ENCODE results near the gene PATE2. TPM values are rescaled to one million over a fixed set of nuclear protein-coding genes. Genes with fewer than 3 reads are reported as not detected.

PATE2 gene
- not detected in 2 replicates for total RNA-seq

DNA sequence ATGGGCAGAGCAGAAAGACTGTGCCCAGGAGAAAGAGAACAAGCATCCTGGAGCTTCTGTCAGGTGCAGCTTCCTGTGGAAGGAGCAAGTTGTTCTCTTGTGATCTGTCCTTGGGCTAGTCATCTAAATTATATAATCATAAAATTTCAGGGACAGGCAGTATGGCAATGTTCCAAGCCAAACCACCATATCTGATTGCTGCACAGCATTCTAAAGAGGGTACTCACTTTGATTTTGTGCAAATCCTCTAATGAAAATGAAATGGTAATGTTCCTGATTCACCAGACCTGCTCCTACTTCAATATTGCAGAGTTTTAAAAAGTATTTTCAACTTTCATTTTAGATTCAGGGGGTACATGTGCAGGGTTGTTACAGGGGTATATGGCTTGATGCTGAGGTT lies at the start of gene PATE2:
Gene PATE2 (minus strand): TSS at position 101 of the 400 bp plus-strand sequence. CDS start 55 bp downstream, at position 46.
- Mint-ChIP-seq H3K27ac (no peak within 1 kb of the TSS), H3K4me3 (no peak within 1 kb of the TSS), H3K9me3 (peaks cover 4% of the 10 kb centered on the region), H3K4me1 (no peaks in the 10 kb centered on the region), H3K27me3 (peaks cover 10% of the 10 kb centered on the region), H3K36me3 (ENCODE audit: low read depth) (no peaks in the 10 kb centered on the region)
- intact Hi-C loops (cut with micrococcal nuclease): no loop called here
- DNase-seq: no peak

- H3K4me1 Mint-ChIP-seq: no peaks in the 10 kb centered on the region
- intact Hi-C loops (cut with micrococcal nuclease): no loop called here
- no peaks in the 10 kb centered on the region for H3K36me3 Mint-ChIP-seq (ENCODE audit: low read depth)
- no peaks in the 10 kb centered on the region for H3K9me3 Mint-ChIP-seq
- H3K27ac Mint-ChIP-seq: no peak overlapping the region
- no peak overlapping the region for H3K4me3 Mint-ChIP-seq
- no peak for DNase-seq
- H3K27me3 Mint-ChIP-seq: no peaks in the 10 kb centered on the region
Observed at GRCh38 chr11:125807909-125808308, 29.3 kb upstream of the PATE2 start.

DNA sequence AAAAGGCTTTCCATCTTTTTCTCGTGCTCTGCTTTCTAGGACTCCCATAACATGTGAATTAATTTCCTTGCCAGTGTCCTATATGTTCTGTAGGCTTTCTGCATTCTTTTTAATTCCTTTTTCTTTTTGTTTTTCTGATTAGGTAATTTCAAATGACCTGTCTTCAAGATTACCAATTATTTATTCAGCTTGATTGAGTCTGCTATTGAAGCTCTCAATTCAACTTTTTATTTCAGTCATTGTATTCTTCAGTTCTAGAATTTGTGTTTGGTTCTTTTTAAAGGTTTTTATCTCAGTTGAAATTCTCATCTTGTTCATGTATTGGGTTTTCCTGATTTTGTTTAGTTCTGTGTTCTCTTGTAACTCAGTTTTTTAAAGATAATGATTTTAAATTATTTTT lies 23.8 kb upstream of the PATE2 start:
- H3K9me3 Mint-ChIP-seq: peaks cover 10% of the 10 kb centered on the region
- DNase-seq: no peak
- intact Hi-C loops (cut with micrococcal nuclease): no loop called here
- no peak overlapping the region for H3K4me3 Mint-ChIP-seq
- no peaks in the 10 kb centered on the region for H3K27me3 Mint-ChIP-seq
- no peaks in the 10 kb centered on the region for H3K4me1 Mint-ChIP-seq
- H3K36me3 Mint-ChIP-seq (ENCODE audit: low read depth): no peaks in the 10 kb centered on the region
- no peak overlapping the region for H3K27ac Mint-ChIP-seq

DNA sequence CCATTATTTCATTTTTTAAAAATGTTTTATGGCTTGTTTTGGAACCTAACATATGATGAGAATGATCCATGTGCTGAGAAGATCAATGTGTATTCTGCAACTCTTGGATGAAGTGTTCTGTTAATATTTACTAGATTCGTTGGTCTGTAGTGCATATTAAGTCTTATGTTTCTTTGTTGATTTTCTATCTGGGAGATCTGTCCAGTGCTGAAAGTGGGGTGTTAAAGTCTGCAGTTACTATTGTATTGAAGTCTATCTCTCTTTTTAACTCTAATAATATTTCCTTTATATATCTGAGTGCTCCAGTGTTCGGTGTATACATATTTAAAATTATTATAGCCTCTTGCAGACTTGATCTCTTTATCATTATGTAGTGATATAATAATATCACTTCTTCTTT lies 21.2 kb upstream of the PATE2 start:
- intact Hi-C loops (cut with micrococcal nuclease): no loop called here
- Mint-ChIP-seq H3K4me1 (no peaks in the 10 kb centered on the region), H3K4me3 (no peak overlapping the region), H3K36me3 (ENCODE audit: low read depth) (no peaks in the 10 kb centered on the region), H3K27me3 (peaks cover 3% of the 10 kb centered on the region), H3K9me3 (peaks cover 16% of the 10 kb centered on the region), H3K27ac (no peak overlapping the region)
- DNase-seq: no peak

DNA sequence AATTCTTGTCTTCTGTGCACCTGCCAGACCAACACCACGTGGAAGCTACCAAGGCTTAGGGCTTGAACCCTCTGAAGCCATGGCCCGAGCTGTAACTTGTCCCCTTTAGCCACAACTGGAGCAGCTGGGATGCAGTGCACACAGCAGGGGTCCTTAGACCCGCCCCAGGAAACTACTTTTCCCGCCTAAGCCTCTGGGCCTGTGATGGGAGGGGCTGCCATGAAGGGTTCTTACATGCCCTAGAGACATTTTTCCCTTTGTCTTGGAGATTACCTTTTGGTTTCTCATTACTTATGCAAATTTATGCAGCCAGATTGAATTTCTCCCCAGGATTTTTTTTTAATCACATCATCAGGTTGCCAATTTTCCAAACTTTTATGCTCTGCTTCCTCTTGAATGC lies 19.0 kb upstream of the PATE2 start:
- Mint-ChIP-seq H3K4me3 (no peak overlapping the region), H3K27ac (no peak overlapping the region), H3K27me3 (peaks cover 3% of the 10 kb centered on the region), H3K36me3 (ENCODE audit: low read depth) (no peaks in the 10 kb centered on the region), H3K9me3 (peaks cover 16% of the 10 kb centered on the region), H3K4me1 (no peaks in the 10 kb centered on the region)
- no peak for DNase-seq
- intact Hi-C loops (cut with micrococcal nuclease): no loop called here

- no peaks in the 10 kb centered on the region for H3K36me3 Mint-ChIP-seq (ENCODE audit: low read depth)
- intact Hi-C loops (cut with micrococcal nuclease): no loop called here
- peaks cover 6% of the 10 kb centered on the region for H3K27me3 Mint-ChIP-seq
- H3K4me3 Mint-ChIP-seq: no peak overlapping the region
- H3K4me1 Mint-ChIP-seq: no peaks in the 10 kb centered on the region
- H3K27ac Mint-ChIP-seq: no peak overlapping the region
- peaks cover 6% of the 10 kb centered on the region for H3K9me3 Mint-ChIP-seq
- DNase-seq: no peak
Observed at GRCh38 chr11:125790825-125791224, 12.2 kb upstream of the PATE2 start.

- Mint-ChIP-seq H3K27me3 (peaks cover 3% of the 10 kb centered on the region), H3K36me3 (ENCODE audit: low read depth) (no peaks in the 10 kb centered on the region), H3K4me1 (no peaks in the 10 kb centered on the region), H3K4me3 (no peak within 1 kb of the TSS), H3K27ac (no peak within 1 kb of the TSS), H3K9me3 (no peaks in the 10 kb centered on the region)
- DNase-seq: no peak
- intact Hi-C loops (cut with micrococcal nuclease): no loop called here
Observed at GRCh38 chr11:125787827-125788226, 9.2 kb upstream of the PATE2 start, which contains the start of gene PATE3. TSS of gene PATE3 (plus strand) at chr11:125788127. CDS start at chr11:125788152, 25 bp downstream.

- Mint-ChIP-seq H3K27ac (no peak overlapping the region), H3K4me1 (no peaks in the 10 kb centered on the region), H3K4me3 (no peak overlapping the region), H3K27me3 (peaks cover 6% of the 10 kb centered on the region), H3K36me3 (ENCODE audit: low read depth) (no peaks in the 10 kb centered on the region), H3K9me3 (peaks cover 4% of the 10 kb centered on the region)
- intact Hi-C loops (cut with micrococcal nuclease): no loop called here
- DNase-seq: no peak
Observed at GRCh38 chr11:125784678-125785077, 6.0 kb upstream of the PATE2 start.

DNA sequence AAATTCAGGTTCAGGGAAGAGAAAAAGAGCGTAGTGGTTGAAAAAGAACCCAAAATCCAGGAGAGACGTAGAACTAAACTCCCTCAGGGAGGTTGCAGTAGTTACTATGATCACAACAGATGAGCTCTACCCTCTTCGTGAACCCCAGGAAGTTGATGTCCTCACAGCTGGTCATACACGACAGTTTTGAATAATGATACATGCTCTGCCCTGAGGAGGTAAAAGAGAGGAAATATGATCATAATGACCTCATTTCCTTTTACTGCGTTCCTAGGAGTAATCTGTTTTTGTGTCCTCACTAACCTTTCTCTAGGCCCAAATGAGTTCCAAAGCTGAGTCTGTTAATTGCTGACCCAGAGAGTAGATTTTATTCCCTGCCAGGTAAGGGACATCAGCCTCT lies 1.3 kb downstream of the PATE2 start:
- DNase-seq: no peak
- peaks cover 10% of the 10 kb centered on the region for H3K27me3 Mint-ChIP-seq
- H3K9me3 Mint-ChIP-seq: peaks cover 4% of the 10 kb centered on the region
- no peaks in the 10 kb centered on the region for H3K36me3 Mint-ChIP-seq (ENCODE audit: low read depth)
- no peak overlapping the region for H3K4me3 Mint-ChIP-seq
- no peak overlapping the region for H3K27ac Mint-ChIP-seq
- H3K4me1 Mint-ChIP-seq: no peaks in the 10 kb centered on the region
- intact Hi-C loops (cut with micrococcal nuclease): no loop called here

GRCh38 chr11:125773516-125773915 lies 5.1 kb downstream of the PATE2 start:
- intact Hi-C loops (cut with micrococcal nuclease): no loop called here
- no peaks in the 10 kb centered on the region for H3K36me3 Mint-ChIP-seq (ENCODE audit: low read depth)
- no peak overlapping the region for H3K27ac Mint-ChIP-seq
- H3K27me3 Mint-ChIP-seq: peaks cover 7% of the 10 kb centered on the region
- H3K4me1 Mint-ChIP-seq: no peaks in the 10 kb centered on the region
- DNase-seq: no peak
- H3K9me3 Mint-ChIP-seq: no peaks in the 10 kb centered on the region
- no peak overlapping the region for H3K4me3 Mint-ChIP-seq

GRCh38 chr11:125772834-125773505 lies 5.7 kb downstream of the PATE2 start:
- H3K27ac Mint-ChIP-seq: no peak overlapping the region
- H3K4me3 Mint-ChIP-seq: no peak overlapping the region
- no peaks in the 10 kb centered on the region for H3K9me3 Mint-ChIP-seq
- DNase-seq: no peak
- H3K4me1 Mint-ChIP-seq: no peaks in the 10 kb centered on the region
- intact Hi-C loops (cut with micrococcal nuclease): no loop called here
- peaks cover 5% of the 10 kb centered on the region for H3K27me3 Mint-ChIP-seq
- no peaks in the 10 kb centered on the region for H3K36me3 Mint-ChIP-seq (ENCODE audit: low read depth)

- intact Hi-C loops (cut with micrococcal nuclease): no loop called here
- Mint-ChIP-seq H3K4me3 (no peak overlapping the region), H3K4me1 (no peaks in the 10 kb centered on the region), H3K27me3 (peaks cover 2% of the 10 kb centered on the region), H3K36me3 (ENCODE audit: low read depth) (no peaks in the 10 kb centered on the region), H3K9me3 (no peaks in the 10 kb centered on the region), H3K27ac (no peak overlapping the region)
- DNase-seq: no peak
Observed at GRCh38 chr11:125770583-125770982, 8.0 kb downstream of the PATE2 start.

GRCh38 chr11:125768336-125769046 lies 10.1 kb downstream of the PATE2 start:
- no peaks in the 10 kb centered on the region for H3K9me3 Mint-ChIP-seq
- no peak overlapping the region for H3K4me3 Mint-ChIP-seq
- intact Hi-C loops (cut with micrococcal nuclease): no loop called here
- peaks cover 13% of the 10 kb centered on the region for H3K27me3 Mint-ChIP-seq
- H3K27ac Mint-ChIP-seq: no peak overlapping the region
- no peaks in the 10 kb centered on the region for H3K4me1 Mint-ChIP-seq
- no peaks in the 10 kb centered on the region for H3K36me3 Mint-ChIP-seq (ENCODE audit: low read depth)
- DNase-seq: no peak

DNA sequence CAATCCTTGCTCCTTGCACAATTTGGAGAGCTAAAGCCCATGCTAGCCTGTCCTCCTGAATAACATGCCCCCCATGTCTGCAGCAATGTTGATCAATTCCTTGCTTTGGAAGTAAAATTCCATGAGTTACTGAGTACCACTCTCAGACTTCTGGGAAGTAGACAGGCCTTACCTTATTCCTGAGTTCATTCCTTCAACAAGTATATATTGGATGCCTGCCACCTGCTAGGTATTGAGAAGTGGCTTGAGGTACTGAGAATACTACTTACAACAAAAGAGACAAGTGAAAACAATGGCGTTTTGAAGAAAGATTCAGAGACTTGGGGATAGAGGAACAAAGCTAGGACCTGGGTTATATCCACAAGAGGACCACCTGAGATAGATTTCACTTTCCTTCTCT lies 12.4 kb downstream of the PATE2 start:
- Mint-ChIP-seq H3K4me1 (no peaks in the 10 kb centered on the region), H3K27me3 (peaks cover 17% of the 10 kb centered on the region), H3K36me3 (ENCODE audit: low read depth) (no peaks in the 10 kb centered on the region), H3K9me3 (no peaks in the 10 kb centered on the region), H3K4me3 (no peak overlapping the region), H3K27ac (no peak overlapping the region)
- DNase-seq: no peak
- intact Hi-C loops (cut with micrococcal nuclease): no loop called here
